NCI-H524 treated with DMSO at 0.1 percent for 48 hours (cell line): ENCODE data around the gene ETFA.
A peak's percentile ranks its signal among the peaks of the same experiment; 100 is the strongest.

Experiments used
- DNase-seq: peaks from one replicate; lab custom pipeline; 2025; lab: John Stamatoyannopoulos, UW

Gene ETFA

DNA sequence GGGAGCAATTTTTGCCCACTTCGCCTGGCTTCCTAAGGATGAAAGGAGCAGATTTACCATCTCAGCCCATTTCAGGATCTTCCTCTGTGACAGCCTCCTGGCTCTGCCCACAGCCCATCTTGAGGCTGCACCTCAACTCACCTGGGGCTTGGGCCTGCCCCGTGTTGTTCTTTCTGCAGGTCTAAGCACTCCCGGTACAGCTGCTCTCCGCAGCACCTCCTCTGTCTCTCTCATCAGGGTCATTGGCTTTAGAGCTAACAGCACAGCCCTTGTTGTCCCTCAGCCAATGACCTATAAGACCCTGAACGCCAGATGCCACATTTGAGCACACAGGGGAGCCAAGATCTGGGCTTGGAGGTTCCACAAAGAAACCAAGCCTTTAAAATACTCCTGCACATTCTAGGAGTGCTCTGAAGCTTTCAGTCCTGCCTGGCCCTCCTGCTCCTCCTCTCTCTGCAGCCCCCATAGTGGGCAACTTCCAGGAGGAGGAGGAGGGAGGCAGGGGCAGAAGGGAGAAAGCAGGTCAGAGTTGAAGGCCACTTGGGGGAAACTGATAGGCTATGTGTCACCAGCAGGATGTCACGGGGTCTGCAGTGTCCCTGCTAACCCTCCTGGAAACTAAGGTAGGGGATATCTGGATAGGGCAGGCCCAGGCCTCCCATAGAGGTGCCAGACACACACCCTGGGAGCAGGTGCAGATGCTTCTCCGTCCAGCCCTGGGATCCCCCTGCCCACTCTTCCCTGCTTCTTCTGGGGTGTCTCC, 115.6 kb downstream of the ETFA start:
- no peak for DNase-seq

- no peak for DNase-seq
Measured at GRCh38 chr15:76193934-76194333, 117.3 kb downstream of the ETFA start.

DNA sequence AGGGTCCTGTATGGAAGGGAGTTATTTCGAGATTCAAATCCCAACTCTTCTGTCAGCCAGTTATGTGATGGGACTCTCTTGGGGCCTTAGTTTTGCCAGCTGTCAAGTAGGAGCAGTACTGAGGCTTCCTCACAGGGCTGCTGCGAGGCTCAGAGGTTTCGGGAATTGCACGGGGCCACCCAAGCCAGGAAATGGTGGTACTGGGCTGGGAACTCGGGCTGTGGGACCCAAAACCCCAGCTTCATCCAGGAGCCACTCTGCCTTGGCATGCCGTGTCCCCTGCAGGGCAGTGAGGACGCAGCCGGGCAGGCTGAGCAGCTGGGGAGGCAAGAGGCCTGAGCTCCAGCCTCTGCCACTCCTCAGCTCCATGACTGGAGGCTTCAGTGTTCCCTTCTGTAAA, 118.6 kb downstream of the ETFA start:
- no peak for DNase-seq

DNA sequence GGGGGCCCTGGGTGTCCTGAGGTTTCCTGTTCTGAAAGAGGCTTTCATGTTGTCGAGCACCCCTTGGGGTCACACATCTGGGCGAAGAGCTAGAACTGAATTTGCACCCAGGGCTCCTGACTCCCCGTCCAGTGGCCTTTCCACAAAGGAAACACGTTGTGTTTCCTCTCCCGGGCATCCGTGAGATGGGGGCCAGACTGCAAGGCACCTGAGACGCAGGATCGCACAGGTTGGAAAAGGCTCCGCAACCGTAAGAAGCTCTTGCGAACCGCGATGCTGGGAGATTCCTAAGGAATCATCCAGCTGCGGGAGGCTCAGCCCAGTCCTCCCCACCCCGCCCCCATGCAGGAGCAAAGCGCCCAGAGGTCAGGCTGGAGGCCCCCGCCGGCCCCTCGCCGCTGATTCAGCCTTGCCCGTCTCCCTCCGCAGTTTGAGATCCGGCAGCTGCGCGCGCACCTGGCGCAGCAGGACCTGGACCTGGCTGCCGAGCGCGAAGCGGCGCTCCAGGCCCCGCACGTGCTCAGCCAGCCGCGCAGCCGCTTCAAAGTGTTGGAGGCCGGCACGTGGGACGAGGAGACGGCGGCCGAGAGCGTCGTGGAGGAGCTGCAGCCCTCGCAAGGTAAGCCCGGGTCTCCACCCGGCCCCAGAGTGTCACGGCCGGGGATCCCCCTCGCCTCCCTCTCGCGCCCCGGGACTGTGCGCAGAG, 119.6 kb downstream of the ETFA start:
- no peak for DNase-seq

GRCh38 chr15:76190751-76191538, 120.3 kb downstream of the ETFA start:
- DNase-seq = peak; percentile 30

DNA sequence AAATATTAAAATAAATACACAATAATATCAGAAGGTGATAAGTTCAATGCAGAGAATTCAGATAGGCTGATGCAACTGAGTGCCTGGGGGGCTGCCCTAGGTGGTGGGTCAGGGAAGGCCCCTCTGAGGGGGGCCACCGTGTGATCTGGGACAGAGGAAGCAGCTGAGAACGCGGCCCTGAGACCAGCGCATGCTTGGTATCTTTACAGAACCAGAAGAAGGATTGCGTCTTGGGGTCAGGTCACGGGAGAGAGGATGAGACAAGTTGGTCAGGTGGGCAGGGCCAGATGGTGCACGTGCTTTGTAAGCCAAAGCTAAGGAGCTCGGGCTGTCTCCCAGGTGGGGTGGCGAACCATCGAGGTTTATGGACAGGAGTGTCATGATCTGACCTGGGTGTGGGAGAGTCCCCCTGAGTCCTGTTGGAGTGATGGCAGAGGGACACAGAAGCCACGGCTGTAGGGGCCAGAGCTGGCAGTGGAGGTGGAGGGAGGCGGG, 121.2 kb downstream of the ETFA start:
- DNase-seq = no peak

DNA sequence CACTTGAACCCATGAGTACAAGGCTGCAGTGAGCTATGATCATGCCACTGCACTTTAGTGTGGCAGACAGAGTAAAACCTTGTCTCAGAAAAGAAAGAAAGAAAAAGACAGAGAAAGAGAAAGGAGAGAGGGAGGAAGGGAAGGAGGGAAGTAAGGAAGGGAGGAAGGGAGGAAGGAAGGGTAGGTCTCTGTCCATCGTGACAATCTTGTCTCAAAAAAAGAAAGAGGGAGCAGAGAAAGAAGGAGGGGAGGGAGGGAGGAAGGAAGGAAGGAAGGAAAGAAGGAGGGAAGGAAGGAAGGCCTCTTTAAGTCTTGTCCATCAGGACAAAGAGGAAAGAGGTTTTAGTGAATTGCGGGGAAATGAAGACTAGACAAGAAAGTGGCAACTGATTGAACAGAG, 122.2 kb downstream of the ETFA start:
- DNase-seq = no peak

DNA sequence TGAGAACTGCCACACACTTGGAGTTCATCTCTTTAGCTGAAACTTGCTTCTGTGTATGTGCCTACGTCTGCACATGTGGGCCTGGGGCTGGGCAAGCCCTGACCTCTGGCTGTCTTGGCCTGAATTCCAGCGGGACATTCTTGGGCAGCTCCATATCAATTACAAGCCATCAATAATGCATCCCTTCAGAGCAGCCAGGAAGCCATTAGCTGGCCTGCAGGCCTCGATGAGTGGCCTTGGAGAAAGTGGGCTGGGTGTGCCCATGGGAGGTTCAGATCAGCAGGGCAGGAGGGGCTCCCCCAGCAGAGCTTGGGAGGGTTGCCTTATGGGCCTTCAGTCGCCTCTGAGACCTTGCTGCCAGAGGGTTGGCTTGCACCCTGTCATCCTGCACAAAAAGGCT, 124.1 kb downstream of the ETFA start:
- no peak for DNase-seq

GRCh38 chr15:76185716-76186115, 125.6 kb downstream of the ETFA start:
- DNase-seq = peak; percentile 29

- no peak for DNase-seq
Measured at GRCh38 chr15:76184650-76185035, 126.6 kb downstream of the ETFA start.

DNA sequence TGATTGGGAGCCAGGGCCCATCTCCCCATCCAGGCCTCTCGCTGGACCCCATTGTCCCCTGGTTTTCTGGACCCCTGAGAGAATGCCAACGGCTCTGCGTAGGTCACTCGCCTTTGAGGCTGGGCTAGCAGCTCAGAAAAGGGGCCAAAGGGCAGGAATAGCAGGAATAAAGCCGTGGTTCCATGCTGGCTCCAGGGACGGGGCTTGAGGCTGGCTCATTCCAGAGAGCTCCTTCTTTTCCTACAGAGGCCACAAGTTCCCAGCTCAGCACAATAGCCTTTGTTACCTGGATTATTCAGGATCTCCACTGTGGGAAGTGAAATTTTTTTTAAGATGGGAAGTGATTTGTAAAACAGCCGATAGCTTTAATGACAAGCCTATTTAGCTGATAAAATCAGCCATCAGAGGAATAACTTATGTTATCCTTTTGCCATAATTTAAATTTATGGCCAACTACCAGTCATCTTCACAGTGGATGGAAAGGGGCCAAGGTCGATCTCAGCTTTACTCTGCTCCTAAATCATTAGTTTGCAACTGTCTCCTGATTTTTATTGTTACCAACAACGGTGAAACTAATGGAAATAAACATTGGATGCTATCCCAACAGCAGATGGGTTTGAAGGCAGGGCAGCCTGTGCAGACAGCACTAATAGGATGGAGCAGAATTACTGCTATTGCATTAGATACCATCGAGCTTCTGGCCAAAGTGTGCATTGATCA, 127.2 kb downstream of the ETFA start:
- no peak for DNase-seq

DNA sequence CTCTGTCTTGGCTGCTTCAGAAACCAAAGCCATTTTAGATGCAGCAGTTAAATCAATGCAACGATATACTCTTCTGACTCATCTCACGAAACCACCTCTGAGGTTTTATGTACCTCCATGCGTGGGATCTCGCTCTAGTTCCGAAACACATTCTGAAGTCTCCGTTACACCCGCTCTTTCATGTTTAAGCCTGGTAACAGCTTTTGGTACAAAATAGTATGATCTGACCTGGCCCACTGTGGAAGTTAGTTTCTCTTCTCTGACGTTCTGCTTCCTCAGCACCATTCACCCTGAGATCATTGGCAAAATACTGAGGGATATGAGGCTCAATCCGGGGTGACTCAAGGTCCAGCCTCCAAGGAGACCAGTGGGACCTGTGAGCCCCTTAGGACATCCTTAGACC, 129.6 kb downstream of the ETFA start:
- no peak for DNase-seq

GRCh38 chr15:76180321-76180720, 130.9 kb downstream of the ETFA start:
- DNase-seq = no peak

- DNase-seq = no peak
Measured at GRCh38 chr15:76179023-76179422, 132.2 kb downstream of the ETFA start.

DNA sequence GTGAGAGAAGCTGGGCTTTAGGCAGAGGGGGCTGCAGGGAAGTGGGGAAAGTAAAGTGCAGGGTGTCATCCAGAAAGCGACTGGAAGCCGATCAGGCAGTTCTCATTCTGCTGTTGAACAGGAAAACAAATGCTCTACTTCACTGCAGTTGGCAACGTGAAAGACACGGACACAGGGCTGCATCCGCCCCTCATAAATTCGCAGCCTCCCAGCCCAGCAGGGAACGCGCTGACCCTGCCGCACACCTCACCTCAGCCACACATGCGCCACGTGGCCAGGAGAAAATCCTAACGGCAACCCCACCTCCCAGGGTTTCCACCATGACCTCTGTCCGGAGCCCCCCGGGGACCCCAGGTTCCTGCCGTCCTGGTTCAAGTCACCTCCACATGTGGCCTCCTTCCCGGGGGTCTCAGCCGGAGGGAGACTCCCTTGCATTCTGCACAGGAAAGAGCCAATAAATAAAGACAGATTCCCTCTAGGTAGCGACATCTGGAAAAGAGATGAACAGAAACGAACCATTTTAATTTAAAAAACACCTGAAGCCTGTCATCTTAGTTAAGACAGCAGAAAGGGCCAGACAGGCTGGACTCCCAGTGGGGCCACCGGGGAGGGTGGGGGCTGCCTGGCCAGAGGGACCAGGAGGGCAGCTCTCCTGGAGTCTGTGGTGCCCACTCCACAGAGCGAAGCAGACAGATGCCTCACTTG, 132.8 kb downstream of the ETFA start:
- no peak for DNase-seq

DNA sequence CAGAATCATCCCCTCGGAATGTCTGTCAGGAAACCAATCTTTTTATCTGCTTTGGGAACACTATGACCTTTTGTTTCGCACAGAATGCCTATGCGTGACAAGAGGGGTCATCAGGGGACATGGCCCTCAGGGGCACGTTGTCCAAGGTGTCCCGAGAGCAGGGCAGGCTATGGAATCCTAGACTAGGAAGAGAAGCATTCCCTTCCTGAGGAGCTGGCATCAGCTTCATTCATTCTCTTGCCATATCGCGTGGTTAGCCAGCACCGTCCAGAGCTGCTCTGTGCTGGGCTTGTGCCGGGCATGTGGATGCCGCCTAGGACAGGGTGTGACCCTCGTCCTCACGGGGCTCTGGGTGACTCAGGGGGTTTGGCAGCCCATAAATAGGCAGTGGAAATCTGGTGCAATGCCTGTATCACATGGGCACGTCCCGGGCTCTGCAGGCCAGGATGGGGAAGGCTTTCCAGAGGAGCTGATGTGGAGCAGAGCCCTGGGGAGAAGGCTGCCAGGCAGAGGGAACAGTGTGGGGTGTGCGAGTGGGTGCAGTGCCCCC, 133.7 kb downstream of the ETFA start:
- no peak for DNase-seq

DNA sequence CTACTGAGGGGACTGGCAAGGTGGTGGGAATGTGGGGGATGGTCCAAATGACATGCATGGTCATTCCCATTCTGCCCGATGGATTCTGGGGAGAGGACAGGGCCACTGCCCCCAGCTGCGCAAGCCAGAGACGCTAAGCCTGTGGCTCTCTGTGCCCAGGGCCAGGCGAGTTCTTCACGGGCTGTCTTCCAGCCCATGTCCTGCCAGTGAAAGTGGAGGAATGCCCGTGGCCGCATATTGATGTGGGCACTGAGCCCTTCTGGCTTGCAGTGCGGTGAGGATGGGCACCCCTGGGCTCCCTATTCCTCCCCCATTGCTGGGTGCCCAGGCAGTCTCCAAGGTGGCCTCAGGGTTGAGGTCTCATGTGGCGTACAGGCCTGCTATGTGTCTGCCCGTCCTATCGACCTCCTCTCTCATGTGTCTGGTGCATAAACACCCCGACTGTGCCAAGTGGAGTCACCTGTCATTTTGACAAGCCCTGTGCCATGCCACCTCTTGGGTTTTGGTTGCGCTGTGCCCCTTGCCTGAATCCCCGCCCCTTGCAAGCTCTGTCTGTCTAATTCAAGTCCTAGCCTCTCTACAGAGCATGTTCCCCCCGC, 134.7 kb downstream of the ETFA start:
- no peak for DNase-seq

DNA sequence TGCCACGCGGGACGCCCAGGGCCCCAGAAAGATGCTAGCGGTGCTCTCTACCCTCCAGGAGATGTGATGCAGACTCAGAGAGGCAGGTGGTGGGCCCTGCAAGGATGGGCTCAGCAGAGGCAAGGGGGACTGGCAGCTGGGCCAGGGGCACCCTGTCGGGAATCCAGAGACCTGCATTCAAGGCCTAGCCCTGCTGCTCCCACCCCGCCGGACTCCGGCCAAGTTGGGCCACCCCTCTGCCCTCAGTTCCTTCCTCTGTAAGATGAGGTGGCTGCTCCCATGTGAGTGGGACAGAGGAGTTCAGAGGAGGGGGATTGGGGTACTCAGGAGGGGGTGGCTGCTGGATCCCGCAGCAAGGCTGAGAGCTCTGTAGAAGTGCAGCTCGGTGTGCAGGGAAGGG, 135.2 kb downstream of the ETFA start:
- DNase-seq = no peak

DNA sequence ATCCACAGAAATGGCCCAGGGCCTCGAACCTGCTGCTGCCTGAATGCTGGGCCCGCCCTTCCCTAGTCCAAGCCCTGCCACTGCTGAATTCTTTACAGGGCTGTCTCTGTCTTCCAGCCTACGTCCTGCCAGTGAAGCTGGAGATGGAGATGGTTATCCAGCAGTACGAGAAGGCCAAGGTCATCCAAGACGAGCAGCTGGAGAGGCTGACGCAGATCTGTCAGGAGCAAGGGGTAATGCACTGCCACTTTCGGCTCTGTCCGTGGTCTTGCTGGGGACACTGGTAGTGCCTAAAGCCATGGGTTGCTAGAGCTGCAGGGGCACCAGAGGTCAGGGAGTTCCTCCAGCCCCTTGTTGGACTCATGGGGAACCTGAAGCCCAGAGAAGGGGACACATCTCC, 135.8 kb downstream of the ETFA start:
- no peak for DNase-seq

GRCh38 chr15:76174654-76175053, 136.6 kb downstream of the ETFA start:
- DNase-seq = no peak

DNA sequence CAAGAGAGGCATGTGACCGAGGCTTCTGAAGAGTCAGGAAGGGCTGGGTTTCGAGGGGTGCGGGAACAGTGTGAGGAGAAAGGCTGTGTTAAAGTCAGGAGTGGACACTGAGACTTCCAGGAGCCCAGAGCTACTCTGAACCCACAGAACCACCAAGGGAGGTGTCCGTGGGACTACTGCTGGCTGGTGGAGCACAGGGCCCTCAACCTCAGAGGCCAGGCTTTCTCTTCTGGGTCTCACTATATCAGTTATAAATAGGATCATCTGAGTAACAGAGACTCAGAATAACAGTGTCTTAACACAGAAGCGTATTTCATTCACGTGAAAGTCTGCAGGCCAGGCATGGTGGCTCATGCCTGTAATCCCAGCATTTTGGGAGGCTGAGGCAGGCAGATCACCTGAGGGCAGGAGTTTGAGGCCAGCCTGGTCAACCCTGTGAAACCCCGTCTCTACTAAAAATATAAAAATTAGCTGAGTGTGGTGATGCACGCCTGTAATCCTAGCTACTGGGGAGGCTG, 137.9 kb downstream of the ETFA start:
- no peak for DNase-seq
